ENCODE results near the gene MAGI3. TPM values are rescaled to one million over a fixed set of nuclear protein-coding genes. Genes with fewer than 3 reads are reported as not detected.

Gene MAGI3
- total and polyA plus RNA-seq, 2 of the 13 experiments (the other 11 are each of a cell fraction or from before 2014, with no cell fraction given) = 4.0 to 11.8 TPM

- TF ChIP-seq ZNF326 (CRISPR knock-in tag; IDR thresholded peaks at IDR 0.05; ENCODE audit: borderline replicate concordance) (no peak), TRIM24 (CRISPR knock-in tag; IDR thresholded peaks at IDR 0.05) (no peak), ZMAT3 (CRISPR knock-in tag; conservative IDR thresholded peaks at IDR 0.05) (no peak), SRSF9 (IDR thresholded peaks at IDR 0.05; ENCODE audit: borderline replicate concordance, insufficient read depth, low read depth, low read length, poor library complexity, severe bottlenecking) (no peak), PCBP2 (optimal IDR thresholded peaks at IDR 0.05; ENCODE audit: low read depth, low read length, poor library complexity, severe bottlenecking) (no peak), MTF2 (CRISPR knock-in tag; IDR thresholded peaks at IDR 0.05; ENCODE audit: borderline replicate concordance) (no peak), GABPB1 (CRISPR knock-in tag; IDR thresholded peaks at IDR 0.05) (peak; percentile 17; the same call in 1 of the 2 replicates), TEF (CRISPR knock-in tag; IDR thresholded peaks at IDR 0.05) (no peak), ZNF138 (CRISPR knock-in tag; IDR thresholded peaks at IDR 0.05; ENCODE audit: low read depth) (no peak), HNRNPLL (IDR thresholded peaks at IDR 0.05; ENCODE audit: low read depth, low read length, poor library complexity, severe bottlenecking) (no peak), CC2D1A (CRISPR knock-in tag; IDR thresholded peaks at IDR 0.05) (no peak), HDAC1 (CRISPR knock-in tag; IDR thresholded peaks at IDR 0.05) (peak; percentile 51; the same call in 1 of the 2 replicates), E2F5 (CRISPR knock-in tag; conservative IDR thresholded peaks at IDR 0.05) (no peak), ZFP91 (CRISPR knock-in tag; IDR thresholded peaks at IDR 0.05; ENCODE audit: borderline replicate concordance) (no peak), ZNF263 (CRISPR knock-in tag; IDR thresholded peaks at IDR 0.05) (peak; percentile 50; the same call in 1 of the 2 replicates), ZNF235 (CRISPR knock-in tag; IDR thresholded peaks at IDR 0.05; ENCODE audit: borderline replicate concordance) (no peak), ZNF530 (CRISPR knock-in tag; IDR thresholded peaks at IDR 0.05; ENCODE audit: low read depth) (no peak), ZNF619 (CRISPR knock-in tag; IDR thresholded peaks at IDR 0.05) (no peak), CTCF (CRISPR knock-in tag; IDR thresholded peaks at IDR 0.05) (peak; percentile 60), ZNF563 (CRISPR knock-in tag; IDR thresholded peaks at IDR 0.05) (no peak), ZNF891 (CRISPR knock-in tag; IDR thresholded peaks at IDR 0.05) (no peak), HOXD1 (CRISPR knock-in tag; IDR thresholded peaks at IDR 0.05) (no peak)
These were observed 1.5 kb upstream of the MAGI3 start (continued) for GRCh38 chr1:113388621-113389358.
